HG03432 (cell line): ENCODE measurements around the gene CACNA1D.
"Not testable (repeated sequence)": the region's sequence is repeated elsewhere in the genome, so short reads cannot be mapped to it uniquely, and the experiment has no call there.

Source experiments
- ATAC-seq: cut with Tn5 transposase; IDR thresholded peaks from one replicate; pipeline ENCODE4 v1.9.1; 2021; ENCODE audit warnings: mild to moderate bottlenecking, moderate library complexity; ENCODE audit not compliant: unreplicated experiment

The CACNA1D gene

DNA sequence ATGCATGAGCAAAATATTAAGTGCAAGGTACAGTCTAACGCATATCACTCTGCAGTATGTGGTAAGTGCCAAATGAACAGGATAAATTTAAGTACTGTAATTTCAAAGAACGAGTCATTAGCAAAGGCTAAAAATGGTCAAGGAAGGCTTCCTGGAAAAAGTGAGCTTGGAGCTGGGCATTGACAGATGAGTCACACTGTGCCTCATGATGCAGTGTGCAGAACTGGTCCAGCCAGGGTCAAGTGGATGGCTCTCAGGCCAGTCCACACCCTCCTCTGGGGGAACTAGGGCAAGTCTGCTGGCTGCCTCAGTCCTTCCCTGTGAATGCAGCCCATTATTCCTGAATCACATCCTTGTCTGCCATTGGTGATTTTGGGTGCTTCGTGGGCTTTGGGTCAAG lies 76.3 kb downstream of the CACNA1D start:
- ATAC-seq, result no peak

- ATAC-seq, result no peak
Measured at GRCh38 chr3:53571264-53571663, 76.9 kb downstream of the CACNA1D start.

DNA sequence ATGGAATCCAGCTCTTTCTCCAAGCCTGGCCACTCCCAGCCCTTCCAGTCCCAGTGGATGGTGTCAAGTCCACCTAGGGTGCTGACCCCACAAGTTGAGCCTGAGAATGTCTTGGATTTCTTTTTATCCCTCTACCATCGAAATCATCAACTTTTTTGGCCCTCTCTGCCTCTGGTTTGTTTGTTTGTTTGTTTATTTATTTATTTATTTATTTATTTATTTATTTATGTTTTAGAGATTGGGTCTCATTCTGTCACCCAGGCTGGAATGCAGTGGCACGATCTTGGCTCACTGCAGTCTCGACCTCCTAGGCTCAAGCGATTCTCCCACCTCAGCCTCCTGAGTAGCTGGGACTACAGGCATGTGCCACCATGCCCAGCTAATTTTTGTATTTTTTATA lies 77.8 kb downstream of the CACNA1D start:
- ATAC-seq, result not testable (repeated sequence)

- ATAC-seq, result no peak
Measured at GRCh38 chr3:53577506-53577905, 83.1 kb downstream of the CACNA1D start.

- ATAC-seq, result no peak
Measured at GRCh38 chr3:53579636-53580035, 85.2 kb downstream of the CACNA1D start.

GRCh38 chr3:53581671-53582070 lies 87.3 kb downstream of the CACNA1D start:
- ATAC-seq, result no peak

DNA sequence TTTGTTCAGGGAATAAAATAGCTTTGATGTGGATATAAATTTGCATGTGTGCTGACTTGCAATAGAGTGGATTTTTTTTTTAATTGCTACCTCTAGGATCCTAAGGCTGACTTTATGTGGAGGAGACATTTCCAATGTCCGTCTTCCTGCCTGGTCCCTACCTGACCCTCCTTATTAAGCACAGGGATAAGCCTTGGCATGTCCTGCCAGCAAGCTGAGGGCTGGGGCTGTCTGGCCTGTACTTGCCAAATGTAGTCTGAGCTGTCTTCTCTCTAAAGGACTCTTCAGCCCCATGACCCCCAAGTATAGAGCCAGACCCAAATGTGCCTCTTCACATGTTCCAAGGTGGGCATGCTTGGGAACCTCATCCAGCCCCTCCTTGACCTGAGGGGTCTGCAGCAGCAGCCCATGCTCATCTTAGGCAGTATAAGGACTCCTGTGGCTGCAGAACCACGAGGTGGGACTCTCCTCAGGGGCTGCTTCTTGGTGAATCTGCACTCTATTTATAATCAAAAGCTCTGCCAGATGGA lies 88.8 kb downstream of the CACNA1D start:
- no peak for ATAC-seq

DNA sequence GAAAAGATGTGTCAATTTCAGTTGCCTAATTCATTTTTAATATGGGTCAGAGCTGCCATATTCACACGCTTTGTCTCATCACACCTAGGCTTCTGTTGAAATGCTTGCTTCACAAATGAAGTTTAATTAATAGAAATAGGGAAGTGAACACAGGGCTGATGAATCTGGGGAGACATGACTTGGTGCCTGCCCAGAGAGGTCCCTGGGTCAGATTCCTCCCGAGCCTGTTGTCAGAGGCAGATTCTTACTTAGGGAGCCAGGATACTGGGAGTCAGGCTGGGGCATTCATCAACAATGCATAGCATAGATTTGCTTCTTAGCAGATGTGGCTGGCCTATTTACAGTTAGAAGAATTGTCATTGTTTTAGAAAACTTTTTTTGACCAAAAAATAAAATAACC lies 90.6 kb downstream of the CACNA1D start:
- ATAC-seq, result no peak

GRCh38 chr3:53585627-53586026 lies 91.2 kb downstream of the CACNA1D start:
- no peak for ATAC-seq

GRCh38 chr3:53588122-53588521 lies 93.7 kb downstream of the CACNA1D start:
- ATAC-seq, result no peak

DNA sequence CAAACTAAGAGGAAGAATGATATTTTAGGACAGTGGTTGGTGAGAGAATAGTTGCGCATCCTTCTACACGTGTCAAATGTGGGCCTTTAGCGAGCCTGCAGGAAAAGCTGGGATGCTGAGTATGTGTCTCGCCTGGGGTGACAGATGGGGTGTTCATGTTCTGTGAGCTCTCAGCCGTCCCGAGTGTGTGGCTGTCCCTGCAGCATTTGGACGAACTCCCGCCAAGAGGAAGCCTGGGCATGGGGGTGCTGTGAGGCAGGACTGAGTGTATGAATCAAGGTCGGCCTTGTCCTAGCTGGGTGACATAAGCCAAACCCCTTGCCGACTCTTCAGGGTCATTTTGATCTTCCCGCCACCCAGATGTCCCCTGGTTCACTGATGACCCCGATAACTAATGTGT lies 94.8 kb downstream of the CACNA1D start:
- no peak for ATAC-seq

DNA sequence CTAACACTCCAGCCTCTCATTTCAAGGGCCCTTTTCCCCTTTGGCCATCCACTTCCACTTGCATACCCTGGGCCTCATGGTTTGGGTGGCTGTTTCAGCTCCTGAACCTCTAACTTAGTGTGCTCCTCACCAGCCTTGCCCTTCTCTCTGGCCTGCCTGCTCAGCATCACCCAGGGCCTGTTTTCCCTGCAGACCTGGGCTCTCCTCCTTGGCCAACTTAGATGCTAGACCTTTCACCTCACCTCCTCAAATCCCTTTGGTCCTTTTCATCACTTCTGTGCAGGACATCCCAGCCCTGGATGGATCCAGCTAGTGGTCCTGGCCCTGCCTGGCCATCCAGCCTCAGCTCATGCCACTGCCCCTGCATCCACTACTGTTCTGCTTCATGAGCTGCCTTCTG lies 95.4 kb downstream of the CACNA1D start:
- ATAC-seq, result no peak

GRCh38 chr3:53590606-53591005 lies 96.2 kb downstream of the CACNA1D start:
- no peak for ATAC-seq

- no peak for ATAC-seq
Measured at GRCh38 chr3:53591646-53592045, 97.2 kb downstream of the CACNA1D start.

- no peak for ATAC-seq
Measured at GRCh38 chr3:53592862-53593261, 98.5 kb downstream of the CACNA1D start.

- ATAC-seq, result no peak
Measured at GRCh38 chr3:53593611-53594010, 99.2 kb downstream of the CACNA1D start.

- no peak for ATAC-seq
Measured at GRCh38 chr3:53594276-53594675, 99.9 kb downstream of the CACNA1D start.

GRCh38 chr3:53595660-53596059 lies 101.2 kb downstream of the CACNA1D start:
- ATAC-seq, result no peak

DNA sequence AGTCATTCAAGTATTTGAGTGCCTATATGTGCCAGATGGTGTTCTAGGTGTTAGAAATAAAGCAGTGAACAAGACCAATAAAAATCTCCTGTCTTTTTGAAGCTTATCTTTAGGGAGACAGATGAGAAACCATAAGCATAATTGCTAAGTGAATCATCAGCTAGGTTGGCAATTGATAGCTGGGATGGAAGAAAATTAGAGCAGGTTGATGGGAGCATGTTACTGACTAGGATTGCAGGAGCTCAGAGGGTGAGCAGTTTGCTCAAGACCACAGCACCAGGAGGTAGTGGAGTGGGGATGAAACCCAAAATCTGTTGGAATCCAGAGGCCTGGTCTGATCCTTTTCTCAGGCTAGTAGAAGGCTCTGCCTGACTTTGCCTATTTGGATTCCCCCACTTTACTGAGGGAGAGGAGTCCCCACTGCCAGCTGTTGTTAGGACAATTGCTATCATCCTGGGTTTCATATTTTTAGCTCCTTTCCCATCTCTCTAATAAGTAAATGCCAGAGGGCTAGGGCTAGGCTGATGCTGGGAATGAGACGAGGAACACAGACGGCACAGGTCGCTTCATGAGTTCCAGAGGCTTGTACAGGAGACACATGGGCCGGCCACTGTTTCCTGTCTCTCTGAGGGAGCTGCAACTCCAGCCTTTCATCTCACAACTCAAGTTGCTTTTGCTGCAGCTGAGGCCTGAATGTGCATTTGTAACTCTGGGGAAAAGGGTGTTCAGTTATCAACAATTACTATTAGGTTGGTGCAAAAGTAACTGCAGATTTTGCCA lies 102.9 kb downstream of the CACNA1D start:
- no peak for ATAC-seq

- no peak for ATAC-seq
Measured at GRCh38 chr3:53599771-53600170, 105.4 kb downstream of the CACNA1D start.

DNA sequence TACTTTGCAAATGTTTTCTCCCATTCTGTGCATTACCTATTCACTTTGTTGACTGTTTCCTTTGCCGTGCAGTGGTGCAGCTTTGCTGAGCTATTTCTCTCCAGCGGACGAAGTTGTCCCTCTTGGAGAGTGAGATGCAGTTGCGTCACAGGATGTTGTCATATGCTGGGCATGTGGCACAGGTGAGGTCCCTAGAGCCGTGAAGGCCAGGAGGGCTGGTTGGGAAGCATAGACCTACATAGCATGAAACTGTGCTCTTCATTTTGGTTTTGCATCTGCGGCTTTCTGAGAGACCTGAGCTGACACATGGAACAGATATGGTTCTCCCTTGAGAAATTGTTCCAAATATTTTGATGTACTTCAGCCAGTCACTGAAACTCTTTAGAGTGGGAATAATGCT lies 108.5 kb downstream of the CACNA1D start:
- ATAC-seq, result no peak

DNA sequence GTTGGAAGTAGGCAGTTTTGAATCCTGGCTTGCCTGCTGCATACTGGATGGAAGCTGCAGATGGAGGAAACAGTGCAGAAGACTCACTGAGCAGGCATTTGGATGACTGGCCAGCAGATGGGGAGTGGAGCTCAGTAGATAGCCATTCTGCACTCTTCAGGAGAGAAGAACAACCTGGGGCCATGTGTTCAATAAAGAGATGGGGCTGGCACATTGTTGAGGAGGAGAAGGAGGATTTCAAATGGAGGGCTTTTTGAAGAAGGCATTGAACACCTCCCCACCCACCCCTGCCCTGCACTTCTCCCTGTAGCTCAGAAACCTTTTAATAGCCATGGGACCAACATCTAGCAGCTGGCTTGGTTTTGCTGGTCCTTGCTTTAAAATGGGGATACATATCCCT lies 109.8 kb downstream of the CACNA1D start:
- ATAC-seq, result no peak

DNA sequence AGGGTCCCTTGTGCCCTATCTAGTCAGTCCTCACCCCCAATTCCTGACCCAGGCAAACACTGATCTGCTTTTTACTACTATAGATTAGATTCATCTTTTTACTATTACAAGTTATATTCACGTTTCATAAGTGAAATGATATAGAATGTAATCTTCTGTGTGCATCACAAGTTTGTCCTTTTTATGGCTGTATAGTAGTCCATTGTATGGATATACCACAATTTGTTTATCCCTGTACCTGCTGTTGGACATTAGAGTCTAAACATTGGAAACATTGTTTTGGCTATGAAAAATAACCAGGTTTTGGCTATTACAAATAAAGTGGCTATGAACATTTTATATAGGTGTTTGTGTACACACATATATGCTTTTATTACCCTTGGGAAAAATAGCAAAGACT lies 112.4 kb downstream of the CACNA1D start:
- no peak for ATAC-seq
